Smooth muscle cell (in vitro differentiated cells): ENCODE data around the gene SRSF6. TPM values are rescaled to one million over a fixed set of nuclear protein-coding genes. Genes with fewer than 3 reads are reported as not detected.
"Not testable (repeated sequence)": the region's sequence is repeated elsewhere in the genome, so short reads cannot be mapped to it uniquely, and the experiment has no call there.

ENCODE experiments used
- DNase-seq: peaks from one replicate; lab custom pipeline; 2025; ENCODE audit not compliant: unreplicated experiment; lab: John Stamatoyannopoulos, UW
- H2AFZ ChIP-seq: fragments of 200-600 bp; sonication (generic); 2 replicates; pipeline ENCODE4 v1.6.0; 2016; ENCODE audit warnings: antibody characterized with exemption, low read depth, mild to moderate bottlenecking
- H3F3A ChIP-seq: fragments of 200-600 bp; sonication (generic); 2 replicates; pipeline ENCODE4 v1.6.0; 2017; ENCODE audit warnings: antibody characterized with exemption, low read depth
- H3K27ac ChIP-seq: fragments of 200-600 bp; sonication (generic); 2 replicates; pipeline ENCODE4 v1.5.1; 2016; ENCODE audit warnings: low read depth, mild to moderate bottlenecking
- H3K27me3 ChIP-seq: fragments of 200-600 bp; sonication (generic); 2 replicates; pipeline ENCODE4 v1.6.1; 2016; ENCODE audit warnings: low read depth, mild to moderate bottlenecking
- H3K36me3 ChIP-seq: fragments of 200-600 bp; sonication (generic); 2 replicates; pipeline ENCODE4 v1.5.1; 2016; ENCODE audit warnings: low read depth
- H3K4me1 ChIP-seq: fragments of 200-600 bp; sonication (generic); 2 replicates; pipeline ENCODE4 v1.5.1; 2016; ENCODE audit warnings: low read depth
- H3K4me2 ChIP-seq: fragments of 200-600 bp; sonication (generic); 2 replicates; pipeline ENCODE4 v1.6.0; 2016; ENCODE audit warnings: mild to moderate bottlenecking
- H3K4me3 ChIP-seq: fragments of 200-600 bp; sonication (generic); 2 replicates; pipeline ENCODE4 v1.5.1; 2016; ENCODE audit warnings: mild to moderate bottlenecking
- H3K79me2 ChIP-seq: fragments of 200-600 bp; sonication (generic); 2 replicates; pipeline ENCODE4 v1.6.0; 2016; ENCODE audit warnings: low read depth, mild to moderate bottlenecking
- H3K9ac ChIP-seq: fragments of 200-600 bp; sonication (generic); 2 replicates; pipeline ENCODE4 v1.6.0; 2016; ENCODE audit warnings: low read depth
- H3K9me3 ChIP-seq: fragments of 200-600 bp; sonication (generic); replicated peaks from 2 replicates; pipeline ENCODE4 v1.5.1; 2016; ENCODE audit warnings: low read depth
- H4K20me1 ChIP-seq: fragments of 200-600 bp; sonication (generic); 2 replicates; pipeline ENCODE4 v1.6.0; 2016; ENCODE audit warnings: low read depth
- WGBS: methylation state at CpG from one replicate; pipeline ENCODE4 v1.1.7; 2016; ENCODE audit warnings: low lambda C conversion rate; 5-methylcytosine and 5-hydroxymethylcytosine counted together
- polyA plus RNA-seq: library from polyadenylated mRNA; unstranded; fragments of >200 nt; fragmentation: Nextera tagmentation; extraction: Ambion mirVana; gene quantifications from 2 replicates; pipeline ENCODE4 v1.2.1, GENCODE V29; 2016
- total RNA-seq: library from RNA; depleted of rRNA; stranded (reverse); fragments of >200 nt; gene quantifications from 2 replicates; pipeline ENCODE4 v1.2.3, GENCODE V29; 2014
- TF ChIP-seq, protein P1 (sequence below): fragments of 200-600 bp; sonication (generic); IDR thresholded peaks from 2 replicates; pipeline ENCODE4 v1.5.1; 2017; ENCODE audit warnings: borderline replicate concordance, mild to moderate bottlenecking, antibody characterized with exemption; ENCODE audit not compliant: insufficient read depth, poor library complexity, severe bottlenecking

Gene SRSF6
- total and polyA plus RNA-seq, 2 experiments from 2014 or later: 25.1 to 85.0 TPM

DNA sequence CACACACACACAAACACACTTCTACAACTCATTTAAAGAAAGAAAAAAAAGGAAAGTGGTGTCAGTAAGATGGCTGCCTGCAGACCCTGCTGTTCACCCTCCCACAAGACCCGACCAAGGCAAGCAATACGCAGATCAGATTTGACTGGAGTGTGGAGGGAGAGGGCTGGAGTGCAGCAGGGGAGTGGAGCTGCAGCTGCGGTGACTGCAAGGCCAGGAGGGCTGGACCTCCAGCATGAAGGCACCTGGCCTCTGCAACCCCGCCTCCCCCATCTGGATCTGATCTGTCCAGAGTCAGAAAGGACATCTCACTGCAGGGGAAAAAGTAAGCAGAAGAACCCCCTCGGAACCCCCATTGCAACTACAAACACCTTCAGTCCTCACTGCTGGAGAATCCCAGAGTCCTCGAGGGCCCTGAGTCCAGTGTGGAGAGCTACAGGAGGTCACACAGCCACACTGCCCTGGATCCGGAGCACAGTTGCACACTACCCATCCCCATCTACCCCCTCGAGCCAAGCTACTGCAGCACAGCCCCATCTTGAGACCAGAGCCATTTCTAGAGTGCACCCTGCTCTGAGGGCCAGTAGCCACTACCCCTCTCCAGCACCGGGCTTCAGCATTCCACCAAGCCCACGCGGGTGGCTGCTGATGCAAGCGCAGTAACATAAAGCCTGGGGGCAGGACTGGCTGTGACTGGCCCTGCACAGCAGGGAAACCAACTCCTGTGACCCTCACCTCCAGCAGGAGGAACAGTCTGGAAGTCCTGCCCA is 41.9 kb upstream of the SRSF6 start:
- WGBS: 75% methylated on average over 12 of the region's 12 CpGs
- TF ChIP-seq, protein P1, sequence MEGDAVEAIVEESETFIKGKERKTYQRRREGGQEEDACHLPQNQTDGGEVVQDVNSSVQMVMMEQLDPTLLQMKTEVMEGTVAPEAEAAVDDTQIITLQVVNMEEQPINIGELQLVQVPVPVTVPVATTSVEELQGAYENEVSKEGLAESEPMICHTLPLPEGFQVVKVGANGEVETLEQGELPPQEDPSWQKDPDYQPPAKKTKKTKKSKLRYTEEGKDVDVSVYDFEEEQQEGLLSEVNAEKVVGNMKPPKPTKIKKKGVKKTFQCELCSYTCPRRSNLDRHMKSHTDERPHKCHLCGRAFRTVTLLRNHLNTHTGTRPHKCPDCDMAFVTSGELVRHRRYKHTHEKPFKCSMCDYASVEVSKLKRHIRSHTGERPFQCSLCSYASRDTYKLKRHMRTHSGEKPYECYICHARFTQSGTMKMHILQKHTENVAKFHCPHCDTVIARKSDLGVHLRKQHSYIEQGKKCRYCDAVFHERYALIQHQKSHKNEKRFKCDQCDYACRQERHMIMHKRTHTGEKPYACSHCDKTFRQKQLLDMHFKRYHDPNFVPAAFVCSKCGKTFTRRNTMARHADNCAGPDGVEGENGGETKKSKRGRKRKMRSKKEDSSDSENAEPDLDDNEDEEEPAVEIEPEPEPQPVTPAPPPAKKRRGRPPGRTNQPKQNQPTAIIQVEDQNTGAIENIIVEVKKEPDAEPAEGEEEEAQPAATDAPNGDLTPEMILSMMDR: no peak

GRCh38 chr20:43416591-43417228 is 41.0 kb upstream of the SRSF6 start:
- no peaks in the 10 kb centered on the region for H3K4me1 ChIP-seq
- DNase-seq: no peak
- no peaks in the 10 kb centered on the region for H3K36me3 ChIP-seq
- H3K9ac ChIP-seq: no peak overlapping the region
- no peak overlapping the region for H3K4me3 ChIP-seq
- no peaks in the 10 kb centered on the region for H3K79me2 ChIP-seq
- H3F3A ChIP-seq: no peaks in the 10 kb centered on the region
- H3K27me3 ChIP-seq: no peaks in the 10 kb centered on the region
- H3K4me2 ChIP-seq: no peak overlapping the region
- WGBS: 92% methylated on average over 6 of the region's 6 CpGs
- H2AFZ ChIP-seq: no peak overlapping the region
- no peaks in the 10 kb centered on the region for H4K20me1 ChIP-seq
- no peak overlapping the region for H3K27ac ChIP-seq
- TF ChIP-seq, protein P1: no peak
- H3K9me3 ChIP-seq: peaks cover 9% of the 10 kb centered on the region

More for the DNA sequence above, 41.9 kb upstream of the SRSF6 start:
- Histone ChIP-seq H3F3A (no peaks in the 10 kb centered on the region), H4K20me1 (no peaks in the 10 kb centered on the region), H2AFZ (no peak overlapping the region), H3K36me3 (no peaks in the 10 kb centered on the region), H3K27me3 (no peaks in the 10 kb centered on the region), H3K4me2 (no peak overlapping the region), H3K79me2 (no peaks in the 10 kb centered on the region), H3K9me3 (peaks cover 7% of the 10 kb centered on the region), H3K4me1 (no peaks in the 10 kb centered on the region), H3K9ac (no peak overlapping the region), H3K27ac (no peak overlapping the region), H3K4me3 (no peak overlapping the region)
- DNase-seq: no peak

GRCh38 chr20:43420192-43420591 is 37.5 kb upstream of the SRSF6 start:
- Histone ChIP-seq H3K27me3 (no peaks in the 10 kb centered on the region), H3K36me3 (no peaks in the 10 kb centered on the region), H2AFZ (no peak overlapping the region), H3K79me2 (no peaks in the 10 kb centered on the region), H4K20me1 (no peaks in the 10 kb centered on the region), H3K27ac (no peak overlapping the region), H3K4me2 (no peak overlapping the region), H3K4me3 (no peak overlapping the region), H3K9ac (no peak overlapping the region), H3K4me1 (no peaks in the 10 kb centered on the region), H3K9me3 (peaks cover 9% of the 10 kb centered on the region), H3F3A (no peaks in the 10 kb centered on the region)
- no peak for DNase-seq
- TF ChIP-seq, protein P1: no peak

- DNase-seq, H3K4me2 ChIP-seq, H3K27me3 ChIP-seq, H3K9me3 ChIP-seq, H3K4me1 ChIP-seq, H3F3A ChIP-seq, H3K27ac ChIP-seq, H3K36me3 ChIP-seq, H4K20me1 ChIP-seq, H3K9ac ChIP-seq, H2AFZ ChIP-seq, H3K4me3 ChIP-seq, H3K79me2 ChIP-seq: not testable (repeated sequence)
- WGBS: 79% methylated on average over 7 of the region's 7 CpGs
These were observed 36.8 kb upstream of the SRSF6 start for GRCh38 chr20:43420913-43421312.
